ENCODE measurements around the gene CRB3. TPM values are rescaled to one million over a fixed set of nuclear protein-coding genes. Genes with fewer than 3 reads are reported as not detected.

The CRB3 gene
- total and polyA plus RNA-seq, 2 donors (not counting 1 experiment from before 2014, with no cell fraction given), result 0.17 TPM; not detected in 1

DNA sequence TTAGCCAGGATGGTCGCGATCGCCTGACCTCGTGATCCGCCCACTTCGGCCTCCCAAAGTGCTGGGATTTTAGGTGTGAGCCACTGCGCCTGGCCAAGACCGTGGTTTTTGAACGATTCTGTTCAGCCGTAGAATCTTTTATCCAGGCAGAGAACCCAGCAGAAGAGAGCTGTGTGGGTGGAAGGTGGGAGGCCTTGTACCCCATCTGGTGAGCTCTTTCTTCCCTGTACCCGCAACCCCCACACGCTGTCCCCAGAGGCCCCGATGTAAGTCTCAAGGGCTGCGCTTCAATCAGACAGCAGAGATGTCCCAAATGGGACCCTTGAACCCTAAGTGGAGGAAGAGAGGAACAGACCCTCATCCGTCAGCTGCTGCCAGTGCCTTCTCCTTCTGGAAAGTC lies 8.1 kb upstream of the CRB3 start:
- H3K9ac ChIP-seq (ENCODE audit: insufficient read depth, low read length), result no peak overlapping the region
- H3K4me3 ChIP-seq (replicated peaks in 1 of 4; ENCODE audit: control extremely low read depth in 1 of 4, insufficient read depth in 1 of 4, low read depth in 3 of 4, low read length in 4 of 4), result no peak overlapping the region
- TF ChIP-seq, protein P1, sequence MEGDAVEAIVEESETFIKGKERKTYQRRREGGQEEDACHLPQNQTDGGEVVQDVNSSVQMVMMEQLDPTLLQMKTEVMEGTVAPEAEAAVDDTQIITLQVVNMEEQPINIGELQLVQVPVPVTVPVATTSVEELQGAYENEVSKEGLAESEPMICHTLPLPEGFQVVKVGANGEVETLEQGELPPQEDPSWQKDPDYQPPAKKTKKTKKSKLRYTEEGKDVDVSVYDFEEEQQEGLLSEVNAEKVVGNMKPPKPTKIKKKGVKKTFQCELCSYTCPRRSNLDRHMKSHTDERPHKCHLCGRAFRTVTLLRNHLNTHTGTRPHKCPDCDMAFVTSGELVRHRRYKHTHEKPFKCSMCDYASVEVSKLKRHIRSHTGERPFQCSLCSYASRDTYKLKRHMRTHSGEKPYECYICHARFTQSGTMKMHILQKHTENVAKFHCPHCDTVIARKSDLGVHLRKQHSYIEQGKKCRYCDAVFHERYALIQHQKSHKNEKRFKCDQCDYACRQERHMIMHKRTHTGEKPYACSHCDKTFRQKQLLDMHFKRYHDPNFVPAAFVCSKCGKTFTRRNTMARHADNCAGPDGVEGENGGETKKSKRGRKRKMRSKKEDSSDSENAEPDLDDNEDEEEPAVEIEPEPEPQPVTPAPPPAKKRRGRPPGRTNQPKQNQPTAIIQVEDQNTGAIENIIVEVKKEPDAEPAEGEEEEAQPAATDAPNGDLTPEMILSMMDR (conservative IDR thresholded peaks at IDR 0.05 in 1 of 2, IDR thresholded peaks at IDR 0.05 in 1 of 2; ENCODE audit: low read depth in 1 of 2, low read length in 2 of 2), result no peak
- TF ChIP-seq EZH2 (IDR thresholded peaks at IDR 0.05; ENCODE audit: low read length, missing control alignments), result no peak
- no peak overlapping the region for H3K27ac ChIP-seq (ENCODE audit: insufficient read depth, low read length)
- H3K36me3 ChIP-seq (ENCODE audit: control insufficient read depth, insufficient read depth, low read length), result peaks cover 2% of the 10 kb centered on the region
- no peak overlapping the region for H2AFZ ChIP-seq (ENCODE audit: low read length)
- peaks cover 2% of the 10 kb centered on the region for H3K4me1 ChIP-seq (ENCODE audit: control insufficient read depth, extremely low read depth, insufficient read depth, low read length)
- no peaks in the 10 kb centered on the region for H4K20me1 ChIP-seq (ENCODE audit: control insufficient read depth, extremely low read depth, insufficient read depth, low read length)
- no peaks in the 10 kb centered on the region for H3K27me3 ChIP-seq (ENCODE audit: control insufficient read depth, insufficient read depth, low read length)
- no peak overlapping the region for H3K4me2 ChIP-seq (ENCODE audit: extremely low read depth, insufficient read depth, low read length)
- H3K79me2 ChIP-seq (ENCODE audit: control insufficient read depth, insufficient read depth, low read length), result no peaks in the 10 kb centered on the region
- H3K9me3 ChIP-seq (ENCODE audit: control insufficient read depth, insufficient read depth, low read depth, low read length), result no peaks in the 10 kb centered on the region
- no peak for DNase-seq (ENCODE audit: low read depth in 2 of 2)

DNA sequence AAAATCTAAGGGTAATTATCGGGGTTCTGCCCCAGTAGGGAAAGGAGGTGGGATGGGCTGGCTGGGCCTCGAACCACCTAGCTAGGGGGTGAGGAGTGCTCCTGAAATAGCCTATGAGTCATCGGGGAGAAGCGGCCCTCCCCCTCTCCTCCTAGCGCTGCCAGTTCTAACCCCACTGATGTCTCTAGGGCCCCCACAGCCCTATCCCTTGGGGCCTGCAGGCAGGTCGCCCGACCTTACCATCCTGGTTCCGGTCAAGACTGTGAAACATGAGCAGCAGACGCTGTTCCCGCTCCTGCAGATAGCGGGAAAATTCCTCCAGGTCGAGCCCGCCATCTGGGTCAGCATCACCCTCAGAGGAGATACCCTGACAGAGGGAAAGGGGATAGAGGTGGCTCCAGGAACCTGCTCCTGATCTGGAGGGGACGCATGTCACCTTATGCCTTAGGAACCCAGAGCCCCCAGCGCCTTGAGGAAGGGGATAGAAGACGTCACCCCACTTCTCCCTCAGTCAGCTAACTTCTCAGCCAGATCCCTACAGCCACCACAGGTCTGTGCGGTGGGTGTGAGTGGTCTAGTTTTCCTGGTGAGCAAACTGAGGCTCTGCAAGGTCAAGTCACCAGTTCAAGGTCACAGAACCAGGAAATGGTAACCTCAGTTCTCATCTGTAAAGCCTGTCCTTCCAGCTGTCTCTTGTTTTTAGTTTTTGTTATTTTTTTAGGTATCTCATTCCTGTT lies 5.9 kb upstream of the CRB3 start:
- DNase-seq (ENCODE audit: low read depth in 2 of 2), result no peak
- Histone ChIP-seq H3K27me3 (ENCODE audit: control insufficient read depth, insufficient read depth, low read length) (no peaks in the 10 kb centered on the region), H3K27ac (ENCODE audit: insufficient read depth, low read length) (no peak overlapping the region), H3K4me3 (replicated peaks in 1 of 4; ENCODE audit: control extremely low read depth in 1 of 4, insufficient read depth in 1 of 4, low read depth in 3 of 4, low read length in 4 of 4) (peak overlapping the region in 1 of 4 experiments; percentile 68), H3K79me2 (ENCODE audit: control insufficient read depth, insufficient read depth, low read length) (no peaks in the 10 kb centered on the region), H3K4me2 (ENCODE audit: extremely low read depth, insufficient read depth, low read length) (no peak overlapping the region), H4K20me1 (ENCODE audit: control insufficient read depth, extremely low read depth, insufficient read depth, low read length) (no peaks in the 10 kb centered on the region), H3K9ac (ENCODE audit: insufficient read depth, low read length) (no peak overlapping the region), H3K9me3 (ENCODE audit: control insufficient read depth, insufficient read depth, low read depth, low read length) (no peaks in the 10 kb centered on the region), H3K36me3 (ENCODE audit: control insufficient read depth, insufficient read depth, low read length) (peaks cover 2% of the 10 kb centered on the region), H3K4me1 (ENCODE audit: control insufficient read depth, extremely low read depth, insufficient read depth, low read length) (peaks cover 2% of the 10 kb centered on the region), H2AFZ (ENCODE audit: low read length) (no peak overlapping the region)
- no peak for TF ChIP-seq EZH2 (IDR thresholded peaks at IDR 0.05; ENCODE audit: low read length, missing control alignments)
- TF ChIP-seq, protein P1 (conservative IDR thresholded peaks at IDR 0.05 in 1 of 2, IDR thresholded peaks at IDR 0.05 in 1 of 2; ENCODE audit: low read depth in 1 of 2, low read length in 2 of 2), result no peak

DNA sequence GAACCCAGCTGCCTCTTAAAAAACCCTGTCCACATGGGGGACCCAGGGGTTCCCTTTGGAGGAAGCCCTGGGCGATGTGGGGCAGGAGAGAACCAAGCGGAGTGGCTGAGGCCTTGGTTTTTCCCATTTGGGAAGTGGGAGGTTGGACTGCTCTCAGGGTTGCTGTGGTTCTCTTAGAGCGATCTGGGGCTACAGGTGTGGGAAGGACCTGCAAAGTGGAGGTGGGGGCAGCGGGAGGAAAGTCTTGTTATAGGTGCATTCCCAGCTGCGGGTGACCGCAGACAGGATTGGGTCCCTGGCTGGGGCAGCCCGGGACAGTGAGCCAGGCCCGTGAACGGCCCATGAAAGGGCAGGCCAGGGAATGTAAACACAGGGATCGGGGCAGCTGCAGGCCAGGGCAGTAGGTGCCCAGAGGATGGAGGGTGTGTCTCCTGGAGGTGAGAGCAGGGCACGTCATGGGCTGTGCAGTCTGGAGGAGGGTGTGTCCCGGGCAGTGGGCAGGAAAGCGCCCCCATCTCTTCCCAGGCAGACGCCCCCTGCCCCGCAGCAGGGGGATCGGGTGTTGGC lies 5.3 kb upstream of the CRB3 start:
- Histone ChIP-seq H4K20me1 (ENCODE audit: control insufficient read depth, extremely low read depth, insufficient read depth, low read length) (no peaks in the 10 kb centered on the region), H3K4me1 (ENCODE audit: control insufficient read depth, extremely low read depth, insufficient read depth, low read length) (peaks cover 2% of the 10 kb centered on the region), H3K9me3 (ENCODE audit: control insufficient read depth, insufficient read depth, low read depth, low read length) (no peaks in the 10 kb centered on the region), H3K36me3 (ENCODE audit: control insufficient read depth, insufficient read depth, low read length) (peaks cover 2% of the 10 kb centered on the region), H3K27ac (ENCODE audit: insufficient read depth, low read length) (no peak overlapping the region), H3K4me3 (replicated peaks in 1 of 4; ENCODE audit: control extremely low read depth in 1 of 4, insufficient read depth in 1 of 4, low read depth in 3 of 4, low read length in 4 of 4) (peak overlapping the region; percentile 54 to 68 (median 62)), H2AFZ (ENCODE audit: low read length) (no peak overlapping the region), H3K4me2 (ENCODE audit: extremely low read depth, insufficient read depth, low read length) (peak overlapping the region; percentile 98), H3K9ac (ENCODE audit: insufficient read depth, low read length) (peak overlapping the region; percentile 32), H3K27me3 (ENCODE audit: control insufficient read depth, insufficient read depth, low read length) (peaks cover under 1% of the 10 kb centered on the region), H3K79me2 (ENCODE audit: control insufficient read depth, insufficient read depth, low read length) (no peaks in the 10 kb centered on the region)
- TF ChIP-seq, protein P1 (conservative IDR thresholded peaks at IDR 0.05 in 1 of 2, IDR thresholded peaks at IDR 0.05 in 1 of 2; ENCODE audit: low read depth in 1 of 2, low read length in 2 of 2), result no peak
- TF ChIP-seq EZH2 (IDR thresholded peaks at IDR 0.05; ENCODE audit: low read length, missing control alignments), result no peak
- DNase-seq (ENCODE audit: low read depth in 2 of 2), result no peak
